IPS DF 6.9 (cell line): ENCODE data around the gene OR10T2.
"Not testable (repeated sequence)": the region's sequence is repeated elsewhere in the genome, so short reads cannot be mapped to it uniquely, and the experiment has no call there.

Experiments
- DNase-seq: peaks from one replicate; pipeline ENCODE4 v3.0.0-alpha.2; 2013; ENCODE audit warnings: low read depth, low spot score
- H3K27ac ChIP-seq: one replicate; pipeline ENCODE4 v1.5.1; 2013; ENCODE audit warnings: low read length, control low read depth
- H3K27me3 ChIP-seq: 2 replicates; pipeline ENCODE4 v1.6.1; 2013; ENCODE audit warnings: mild to moderate bottlenecking, low read length; ENCODE audit not compliant: control insufficient read depth, insufficient read depth
- H3K36me3 ChIP-seq: 2 replicates; pipeline ENCODE4 v1.6.1; 2013; ENCODE audit warnings: low read length; ENCODE audit not compliant: control insufficient read depth, insufficient read depth
- H3K4me1 ChIP-seq: 2 replicates; pipeline ENCODE4 v1.6.1; 2013; ENCODE audit warnings: low read length; ENCODE audit not compliant: control insufficient read depth, insufficient read depth
- H3K4me3 ChIP-seq: 2 replicates; pipeline ENCODE4 v1.5.1; 2013; ENCODE audit warnings: mild to moderate bottlenecking, low read length
- H3K9me3 ChIP-seq: 2 replicates; pipeline ENCODE4 v1.6.1; 2013; ENCODE audit warnings: low read length, inconsistent platforms; ENCODE audit not compliant: control insufficient read depth, insufficient read depth
- WGBS: extraction: QIAGEN DNeasy Blood & Tissue Kit; methylation state at CpG from one replicate; pipeline ENCODE4 v1.1.7; 2013; ENCODE audit warnings: mixed read lengths, missing lambda C conversion rate; ENCODE audit not compliant: insufficient read length, insufficient coverage; 5-methylcytosine and 5-hydroxymethylcytosine counted together

The OR10T2 gene

DNA sequence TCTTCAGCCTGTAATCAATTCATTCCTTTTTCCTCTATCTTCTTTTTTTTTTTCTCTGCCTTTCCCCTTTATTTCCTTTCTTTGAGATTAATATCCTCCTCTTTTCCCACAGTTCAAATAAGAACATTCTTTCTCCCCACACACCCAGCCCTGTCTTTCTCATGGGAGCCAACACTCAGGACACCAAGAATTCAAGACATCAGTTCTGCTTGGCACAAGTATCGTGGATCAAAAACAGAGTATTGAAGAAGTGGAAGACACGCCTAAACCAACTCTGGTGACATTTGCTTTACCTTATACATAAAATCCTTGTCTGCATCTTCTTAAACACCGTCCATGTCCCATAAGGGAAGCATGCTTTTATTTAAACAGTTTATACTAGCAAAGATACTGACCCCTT is 42.6 kb downstream of the OR10T2 start:
- Histone ChIP-seq H3K27me3 (no peaks in the 10 kb centered on the region), H3K9me3 (no peaks in the 10 kb centered on the region), H3K36me3 (no peaks in the 10 kb centered on the region), H3K4me1 (no peaks in the 10 kb centered on the region), H3K27ac (no peak overlapping the region), H3K4me3 (no peak overlapping the region)
- no CpG with 5 or more reads among the region's 3 CpGs for WGBS
- no peak for DNase-seq

GRCh38 chr1:158355773-158356285 is 43.4 kb downstream of the OR10T2 start:
- WGBS: no CpG with 5 or more reads among the region's 10 CpGs
- no peaks in the 10 kb centered on the region for H3K36me3 ChIP-seq
- no peaks in the 10 kb centered on the region for H3K27me3 ChIP-seq
- H3K4me3 ChIP-seq: no peak overlapping the region
- H3K27ac ChIP-seq: no peak overlapping the region
- H3K4me1 ChIP-seq: no peaks in the 10 kb centered on the region
- no peak for DNase-seq
- H3K9me3 ChIP-seq: no peaks in the 10 kb centered on the region

GRCh38 chr1:158354255-158354654 is 45.0 kb downstream of the OR10T2 start:
- Histone ChIP-seq H3K36me3 (no peaks in the 10 kb centered on the region), H3K4me1 (no peaks in the 10 kb centered on the region), H3K27ac (no peak overlapping the region), H3K27me3 (no peaks in the 10 kb centered on the region), H3K9me3 (no peaks in the 10 kb centered on the region), H3K4me3 (no peak overlapping the region)
- DNase-seq: no peak
- no CpG with 5 or more reads among the region's 2 CpGs for WGBS

DNA sequence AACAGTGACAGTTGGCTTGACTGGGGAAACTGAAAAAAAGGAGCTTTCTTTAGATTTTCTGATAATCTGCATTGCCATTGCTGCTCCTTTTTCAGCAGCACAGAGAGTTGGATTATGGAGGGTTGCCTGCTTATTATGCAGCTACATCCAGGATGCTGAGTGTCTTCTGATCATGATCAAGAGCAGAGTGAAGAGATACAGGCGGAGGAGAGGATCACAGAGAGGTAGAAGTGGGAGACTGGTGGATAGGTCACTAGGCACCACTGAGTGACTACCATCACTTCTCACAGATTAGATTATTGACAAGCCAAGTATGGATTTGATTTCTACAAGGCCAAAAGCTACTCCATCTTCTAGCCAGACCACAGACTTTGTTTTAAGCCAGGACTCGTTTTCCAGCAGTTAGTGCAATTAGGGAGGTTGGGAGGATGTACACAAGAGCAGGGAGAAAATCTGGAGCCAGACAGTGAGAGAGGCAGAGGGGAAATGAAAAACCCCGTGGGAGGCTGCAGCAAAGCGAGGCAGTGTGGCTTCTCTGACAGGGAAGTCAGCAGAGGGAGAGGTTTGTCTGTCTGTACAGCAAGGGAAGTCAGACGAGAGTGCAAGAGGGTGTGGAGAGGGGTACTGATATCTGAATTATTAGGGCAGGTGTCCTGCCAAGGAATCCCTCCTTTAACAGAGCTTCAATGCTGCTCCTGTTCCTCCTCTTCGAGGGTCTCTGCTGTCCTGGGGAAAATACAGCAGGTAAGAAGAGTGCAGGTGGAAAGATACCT is 45.8 kb downstream of the OR10T2 start, which contains the start of gene CD1E:
Gene CD1E, plus strand, starts transcription at position 592 of the 773 bp plus-strand sequence. Its CDS starts 95 bp downstream, at position 687.
- Histone ChIP-seq H3K27ac (no peak within 1 kb of the TSS), H3K4me3 (no peak within 1 kb of the TSS)
- WGBS: no CpG with 5 or more reads among the region's 6 CpGs

GRCh38 chr1:158348946-158349345 is 50.3 kb downstream of the OR10T2 start:
- not testable (repeated sequence) for H3K27me3 ChIP-seq

More for the DNA sequence above, 45.8 kb downstream of the OR10T2 start, which contains the start of gene CD1E:
- H3K36me3 ChIP-seq: no peaks in the 10 kb centered on the region
- no peaks in the 10 kb centered on the region for H3K4me1 ChIP-seq
- no peaks in the 10 kb centered on the region for H3K9me3 ChIP-seq
- no peak for DNase-seq
- no peaks in the 10 kb centered on the region for H3K27me3 ChIP-seq

More at GRCh38 chr1:158348946-158349345, 50.3 kb downstream of the OR10T2 start:
- not testable (repeated sequence) for H3K4me3 ChIP-seq, H3K27ac ChIP-seq, DNase-seq, H3K4me1 ChIP-seq, H3K36me3 ChIP-seq, H3K9me3 ChIP-seq
- no CpG with 5 or more reads among the region's 24 CpGs for WGBS
